ENCODE measurements around the gene IL27RA. TPM values are rescaled to one million over a fixed set of nuclear protein-coding genes. Genes with fewer than 3 reads are reported as not detected.

The IL27RA gene
- total and polyA plus RNA-seq, 7 donors = 1.5 to 3.7 (median 2.8) TPM

GRCh38 chr19:13997631-13997962, 34.0 kb upstream of the IL27RA start:
- peaks cover 33% of the 10 kb centered on the region for H3K4me1 ChIP-seq
- 72 to 92% (median 73%) methylated on average over 5 to 6 of the region's 6 CpGs for WGBS, 3 donors
- H3K27ac ChIP-seq = peak overlapping the region; percentile 36
- DNase-seq (peak in 1 of 2 donors; percentile 6), ATAC-seq (no peak)
- peaks cover 0 to 6% of the 10 kb centered on the region in 2 donors for H3K36me3 ChIP-seq (ENCODE audit: insufficient read depth in 1 of 2, low read depth in 1 of 2)
- H3K9me3 ChIP-seq = no peaks in the 10 kb centered on the region
- TF ChIP-seq, protein P1, sequence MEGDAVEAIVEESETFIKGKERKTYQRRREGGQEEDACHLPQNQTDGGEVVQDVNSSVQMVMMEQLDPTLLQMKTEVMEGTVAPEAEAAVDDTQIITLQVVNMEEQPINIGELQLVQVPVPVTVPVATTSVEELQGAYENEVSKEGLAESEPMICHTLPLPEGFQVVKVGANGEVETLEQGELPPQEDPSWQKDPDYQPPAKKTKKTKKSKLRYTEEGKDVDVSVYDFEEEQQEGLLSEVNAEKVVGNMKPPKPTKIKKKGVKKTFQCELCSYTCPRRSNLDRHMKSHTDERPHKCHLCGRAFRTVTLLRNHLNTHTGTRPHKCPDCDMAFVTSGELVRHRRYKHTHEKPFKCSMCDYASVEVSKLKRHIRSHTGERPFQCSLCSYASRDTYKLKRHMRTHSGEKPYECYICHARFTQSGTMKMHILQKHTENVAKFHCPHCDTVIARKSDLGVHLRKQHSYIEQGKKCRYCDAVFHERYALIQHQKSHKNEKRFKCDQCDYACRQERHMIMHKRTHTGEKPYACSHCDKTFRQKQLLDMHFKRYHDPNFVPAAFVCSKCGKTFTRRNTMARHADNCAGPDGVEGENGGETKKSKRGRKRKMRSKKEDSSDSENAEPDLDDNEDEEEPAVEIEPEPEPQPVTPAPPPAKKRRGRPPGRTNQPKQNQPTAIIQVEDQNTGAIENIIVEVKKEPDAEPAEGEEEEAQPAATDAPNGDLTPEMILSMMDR (IDR thresholded peaks at IDR 0.05) = no peak
- H3K4me3 ChIP-seq = no peak overlapping the region
- intact Hi-C loops (cut with DNase I) = no loop called here
- H3K27me3 ChIP-seq (ENCODE audit: insufficient read depth in 3 of 3, low read length in 2 of 3) = no peaks in the 10 kb centered on the region

DNA sequence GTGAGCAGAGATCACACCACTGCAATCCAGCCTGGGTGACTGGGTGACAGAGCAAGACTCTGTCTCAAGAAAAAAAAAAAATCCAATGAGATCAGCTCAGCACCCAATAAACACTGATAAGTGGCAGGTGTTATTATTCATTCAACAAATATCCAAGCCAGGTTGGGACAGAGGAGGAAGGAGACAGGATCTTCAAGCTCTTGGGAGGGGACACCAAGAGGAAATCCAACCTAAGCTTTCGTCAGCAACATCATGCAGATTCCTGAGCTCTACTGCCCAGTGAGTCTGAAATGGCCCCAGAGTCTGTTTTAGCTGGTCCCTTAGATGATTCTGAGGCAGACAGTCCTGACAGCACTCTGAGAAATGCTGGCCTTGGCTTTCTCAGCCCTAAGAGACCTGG, 33.1 kb upstream of the IL27RA start:
- ATAC-seq (no peak), DNase-seq (no peak)
- Histone ChIP-seq H3K27me3 (ENCODE audit: insufficient read depth in 3 of 3, low read length in 2 of 3) (no peaks in the 10 kb centered on the region), H3K9me3 (no peaks in the 10 kb centered on the region), H3K4me1 (peaks cover 41% of the 10 kb centered on the region), H3K27ac (no peak overlapping the region), H3K36me3 (ENCODE audit: insufficient read depth in 1 of 2, low read depth in 1 of 2) (no peaks in the 10 kb centered on the region), H3K4me3 (no peak overlapping the region)
- intact Hi-C loops (cut with DNase I) = no loop called here
- WGBS, 3 donors = 92 to 100% (median 93%) methylated on average over 1 of the region's 1 CpG
- TF ChIP-seq, protein P1 (IDR thresholded peaks at IDR 0.05) = no peak

DNA sequence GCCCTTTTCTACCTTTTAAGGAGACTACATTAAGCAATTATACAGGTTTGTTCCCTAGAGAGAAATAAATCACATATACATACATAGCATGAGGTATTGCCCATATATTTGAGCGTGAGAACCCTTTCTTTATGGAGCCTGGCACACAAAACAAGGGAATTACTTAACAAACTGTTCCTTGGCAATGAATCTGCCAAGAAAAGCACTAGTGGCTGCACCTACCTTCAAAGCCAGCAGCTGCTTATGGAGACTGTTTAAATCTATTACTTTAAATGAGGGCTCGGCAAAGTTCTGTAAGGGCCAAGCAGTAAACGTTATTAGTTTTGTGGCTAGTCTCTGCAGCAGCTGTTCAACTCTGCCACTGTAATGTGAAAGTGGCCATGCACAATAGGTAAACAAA, 32.5 kb upstream of the IL27RA start:
- TF ChIP-seq, protein P1 (IDR thresholded peaks at IDR 0.05) = no peak
- no peaks in the 10 kb centered on the region for H3K27me3 ChIP-seq (ENCODE audit: insufficient read depth in 3 of 3, low read length in 2 of 3)
- no peaks in the 10 kb centered on the region for H3K9me3 ChIP-seq
- intact Hi-C loops (cut with DNase I) = no loop called here
- peaks cover 48% of the 10 kb centered on the region for H3K4me1 ChIP-seq
- ATAC-seq (no peak), DNase-seq (no peak)
- H3K4me3 ChIP-seq = no peak overlapping the region
- 94 to 96% (median 94%) methylated on average over 3 of the region's 3 CpGs for WGBS, 3 donors
- H3K36me3 ChIP-seq (ENCODE audit: insufficient read depth in 1 of 2, low read depth in 1 of 2) = no peaks in the 10 kb centered on the region
- H3K27ac ChIP-seq = no peak overlapping the region

GRCh38 chr19:14000691-14001375, 30.7 kb upstream of the IL27RA start:
- no peak overlapping the region for H3K4me3 ChIP-seq
- H3K4me1 ChIP-seq = peaks cover 51% of the 10 kb centered on the region
- 72 to 82% (median 81%) methylated on average over 13 of the region's 13 CpGs for WGBS, 3 donors
- no peaks in the 10 kb centered on the region for H3K27me3 ChIP-seq (ENCODE audit: insufficient read depth in 3 of 3, low read length in 2 of 3)
- intact Hi-C loops (cut with DNase I) = no loop called here
- H3K9me3 ChIP-seq = no peaks in the 10 kb centered on the region
- ATAC-seq (no peak), DNase-seq (peak; percentile 1 to 39)
- H3K27ac ChIP-seq = peak overlapping the region; percentile 98
- no peaks in the 10 kb centered on the region for H3K36me3 ChIP-seq (ENCODE audit: insufficient read depth in 1 of 2, low read depth in 1 of 2)
- TF ChIP-seq, protein P1 (IDR thresholded peaks at IDR 0.05) = no peak

Data from psoas muscle (tissue), 8 donors.